Measurements from ENCODE around the gene GPR15LG.

Gene GPR15LG

DNA sequence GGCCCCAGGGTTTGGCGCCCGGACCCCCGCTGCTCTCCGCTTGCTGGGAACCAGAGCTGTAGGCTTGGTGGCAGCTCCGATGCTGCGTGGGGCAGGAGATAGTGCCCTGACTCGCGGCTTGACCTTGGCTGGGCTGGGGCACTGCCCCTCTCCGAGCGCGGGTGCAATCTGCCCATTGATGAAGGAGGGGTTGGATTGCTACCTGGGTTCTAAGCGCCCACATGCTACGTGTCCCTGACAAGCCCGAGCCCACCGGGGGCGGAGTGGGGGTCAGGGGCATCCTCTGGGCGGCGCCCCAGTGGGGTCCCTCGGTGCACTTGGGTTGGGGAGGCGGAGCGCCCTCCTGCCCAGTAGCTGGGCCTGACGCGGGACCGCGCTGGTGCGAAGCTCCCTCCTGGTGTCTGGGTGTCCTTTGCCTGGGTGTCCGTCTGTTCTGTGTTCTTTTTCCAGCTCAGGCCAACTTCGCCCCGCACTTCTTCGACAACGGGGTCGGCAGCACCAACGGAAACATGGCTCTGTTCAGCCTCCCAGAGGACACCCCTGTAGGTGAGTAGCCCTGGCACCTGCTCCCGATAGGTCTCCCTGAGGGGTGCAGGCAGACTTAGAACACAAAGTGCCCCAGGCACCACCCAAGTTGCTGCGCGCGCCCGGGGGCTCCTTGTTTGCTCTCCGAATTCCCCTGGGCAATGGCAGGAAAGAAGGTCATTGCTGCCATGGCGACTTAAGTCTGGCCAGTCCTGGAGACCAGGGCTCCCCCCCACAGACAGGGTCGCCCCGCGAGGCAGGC is 21.6 kb downstream of the GPR15LG start:
- no peak for TF ChIP-seq ZFX (IDR thresholded peaks at IDR 0.05)
- TF ChIP-seq, protein P1, sequence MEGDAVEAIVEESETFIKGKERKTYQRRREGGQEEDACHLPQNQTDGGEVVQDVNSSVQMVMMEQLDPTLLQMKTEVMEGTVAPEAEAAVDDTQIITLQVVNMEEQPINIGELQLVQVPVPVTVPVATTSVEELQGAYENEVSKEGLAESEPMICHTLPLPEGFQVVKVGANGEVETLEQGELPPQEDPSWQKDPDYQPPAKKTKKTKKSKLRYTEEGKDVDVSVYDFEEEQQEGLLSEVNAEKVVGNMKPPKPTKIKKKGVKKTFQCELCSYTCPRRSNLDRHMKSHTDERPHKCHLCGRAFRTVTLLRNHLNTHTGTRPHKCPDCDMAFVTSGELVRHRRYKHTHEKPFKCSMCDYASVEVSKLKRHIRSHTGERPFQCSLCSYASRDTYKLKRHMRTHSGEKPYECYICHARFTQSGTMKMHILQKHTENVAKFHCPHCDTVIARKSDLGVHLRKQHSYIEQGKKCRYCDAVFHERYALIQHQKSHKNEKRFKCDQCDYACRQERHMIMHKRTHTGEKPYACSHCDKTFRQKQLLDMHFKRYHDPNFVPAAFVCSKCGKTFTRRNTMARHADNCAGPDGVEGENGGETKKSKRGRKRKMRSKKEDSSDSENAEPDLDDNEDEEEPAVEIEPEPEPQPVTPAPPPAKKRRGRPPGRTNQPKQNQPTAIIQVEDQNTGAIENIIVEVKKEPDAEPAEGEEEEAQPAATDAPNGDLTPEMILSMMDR (conservative IDR thresholded peaks at IDR 0.05) = no peak
- no peak overlapping the region for H3K27ac ChIP-seq

DNA sequence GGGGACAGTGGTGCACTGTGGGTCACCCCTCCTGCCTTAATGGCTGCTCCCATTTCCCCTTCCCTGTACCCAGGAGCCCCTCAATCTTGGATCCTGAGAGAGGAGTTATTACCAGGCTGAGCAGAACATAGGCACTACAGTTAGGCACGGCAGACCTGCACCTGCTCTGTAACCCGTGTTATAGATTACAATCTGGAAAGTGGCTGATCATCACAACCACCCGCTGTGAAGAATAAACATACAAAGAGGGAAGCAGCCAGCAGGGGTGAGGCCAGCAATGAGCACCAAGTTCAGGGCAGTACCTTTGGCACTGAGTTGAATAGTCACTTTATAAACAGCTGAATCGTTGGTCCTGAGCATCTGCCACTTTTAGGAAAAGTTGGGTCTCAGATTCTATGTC is 22.5 kb downstream of the GPR15LG start:
- TF ChIP-seq ZFX (IDR thresholded peaks at IDR 0.05) = no peak
- TF ChIP-seq, protein P1 (conservative IDR thresholded peaks at IDR 0.05) = no peak
- no peak overlapping the region for H3K27ac ChIP-seq

DNA sequence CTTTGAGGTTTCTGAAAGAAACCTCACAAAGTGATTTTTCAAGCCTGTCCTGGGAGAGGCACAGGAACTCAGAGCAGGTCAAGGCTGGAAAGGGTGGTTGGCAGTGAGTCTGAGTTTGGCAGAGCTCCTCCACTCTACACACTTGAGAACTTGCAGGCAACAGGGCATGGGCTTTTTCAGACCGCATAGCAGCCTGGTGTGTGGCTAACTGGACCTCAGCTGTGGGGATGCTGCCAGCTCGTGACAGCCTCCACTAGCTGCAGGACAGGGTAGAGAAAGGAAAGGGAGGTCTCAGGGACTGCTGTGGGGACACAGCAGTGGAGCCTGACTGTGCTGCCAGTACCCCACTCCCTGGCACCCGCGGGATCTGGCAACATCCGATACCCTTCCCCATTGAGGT is 23.3 kb downstream of the GPR15LG start:
- TF ChIP-seq, protein P1 (conservative IDR thresholded peaks at IDR 0.05) = no peak
- no peak for TF ChIP-seq ZFX (IDR thresholded peaks at IDR 0.05)
- H3K27ac ChIP-seq = no peak overlapping the region

DNA sequence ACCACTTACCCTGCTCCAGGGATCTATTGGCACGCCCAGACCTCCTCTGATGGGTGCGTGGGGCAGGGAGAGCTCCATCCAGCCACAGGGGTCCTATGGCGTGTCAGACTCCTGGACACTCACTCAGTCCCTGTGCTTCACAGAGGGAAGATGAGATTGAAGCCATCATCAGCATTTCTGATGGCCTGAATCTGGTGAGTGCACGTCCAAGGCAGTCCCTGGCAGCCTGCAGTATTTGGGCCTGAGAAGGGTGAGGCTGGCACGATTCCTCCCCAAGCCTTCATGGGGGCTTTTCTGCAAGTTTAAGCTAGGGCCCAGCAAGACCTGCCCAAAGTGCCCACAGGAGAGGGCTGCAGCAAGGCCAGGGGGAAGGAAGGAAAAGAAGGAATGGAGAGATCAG is 24.0 kb downstream of the GPR15LG start:
- TF ChIP-seq, protein P1 (conservative IDR thresholded peaks at IDR 0.05) = no peak
- no peak for TF ChIP-seq ZFX (IDR thresholded peaks at IDR 0.05)
- no peak overlapping the region for H3K27ac ChIP-seq

DNA sequence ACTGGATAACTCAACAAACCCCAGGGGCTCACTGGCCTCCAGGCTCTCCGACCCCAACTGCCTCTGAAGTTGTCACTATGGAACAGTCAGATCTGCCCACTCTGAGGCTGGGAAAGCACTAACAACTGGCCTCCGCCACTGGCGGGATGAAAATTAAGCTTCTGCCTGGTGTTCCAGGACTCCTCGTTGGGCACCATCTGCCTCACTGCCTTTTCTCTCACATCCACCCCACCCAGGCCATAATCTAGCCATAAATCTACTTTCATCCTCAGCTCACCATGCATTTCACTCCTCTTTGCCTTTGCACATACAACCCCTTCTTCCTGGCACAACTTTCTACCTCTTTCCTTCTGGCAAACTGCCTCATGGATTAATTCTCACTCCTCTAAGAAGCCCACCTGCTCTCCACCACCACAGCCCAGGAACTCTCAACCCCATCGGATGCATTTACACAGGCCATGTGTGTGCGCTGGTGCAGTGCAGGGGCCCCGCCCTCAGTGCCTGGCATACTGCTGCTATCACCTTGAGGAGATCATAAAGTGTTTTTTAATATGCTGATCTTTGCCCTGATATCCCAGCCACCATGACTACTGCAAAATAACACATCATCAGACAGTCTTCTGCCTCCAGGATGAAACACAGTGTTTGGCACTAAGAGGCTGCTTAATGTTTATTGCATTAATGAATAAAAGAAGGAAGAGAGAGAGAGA is 24.8 kb downstream of the GPR15LG start:
- H3K27ac ChIP-seq = no peak overlapping the region
- TF ChIP-seq, protein P1 (conservative IDR thresholded peaks at IDR 0.05) = no peak
- no peak for TF ChIP-seq ZFX (IDR thresholded peaks at IDR 0.05)

DNA sequence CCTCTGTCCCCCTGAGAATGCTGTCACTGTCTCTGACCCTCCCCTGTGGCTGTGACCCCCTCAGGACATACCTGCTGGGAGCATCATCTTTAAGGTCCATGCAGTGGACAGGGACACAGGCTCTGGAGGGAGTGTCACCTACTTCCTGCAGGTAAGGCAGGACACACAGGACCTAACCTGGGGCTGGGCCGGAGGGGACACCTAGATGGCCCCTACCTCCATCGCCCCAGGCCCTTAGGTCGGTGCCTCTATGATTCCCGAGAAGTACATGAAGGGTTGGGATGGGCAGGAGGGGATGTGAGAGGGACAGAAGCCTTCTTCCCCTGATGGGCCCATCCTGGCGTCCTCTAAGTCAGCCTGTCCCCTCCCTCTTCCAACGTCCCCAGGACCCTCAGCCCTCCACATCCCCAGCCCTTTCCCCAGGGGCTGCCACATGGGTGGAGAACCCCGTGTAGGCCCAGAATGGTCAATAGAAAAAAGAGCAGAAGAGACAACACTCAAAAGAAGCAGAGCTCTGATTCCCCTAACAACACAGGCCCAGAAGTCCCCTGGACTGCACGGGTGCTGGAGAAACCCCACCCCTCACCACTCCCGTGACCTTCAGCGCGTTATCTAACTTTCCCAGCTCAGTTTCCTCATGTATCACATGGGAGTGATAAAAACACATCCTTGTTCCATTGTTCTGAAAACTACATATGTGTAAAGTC is 27.1 kb downstream of the GPR15LG start:
- H3K27ac ChIP-seq = no peak overlapping the region
- TF ChIP-seq ZFX (IDR thresholded peaks at IDR 0.05) = no peak
- TF ChIP-seq, protein P1 (conservative IDR thresholded peaks at IDR 0.05) = no peak

DNA sequence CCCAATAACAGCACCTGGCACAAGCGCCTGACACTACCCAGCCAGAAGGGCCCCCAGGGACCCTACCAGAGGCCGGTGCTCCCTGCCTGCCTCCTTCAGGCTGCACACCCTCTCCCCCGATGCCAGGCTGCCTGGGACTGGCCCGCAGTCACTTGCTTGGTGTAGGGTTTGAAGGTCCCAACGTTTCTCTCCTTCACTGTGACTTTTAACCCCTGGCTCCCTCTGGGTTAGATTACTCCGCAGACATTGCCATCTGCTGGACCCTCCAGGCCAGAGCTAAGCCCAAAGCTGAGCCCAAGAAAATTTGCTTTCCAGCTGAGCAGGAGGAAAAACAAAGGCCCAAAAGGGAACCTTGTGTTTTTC is 27.6 kb downstream of the GPR15LG start:
- no peak for TF ChIP-seq ZFX (IDR thresholded peaks at IDR 0.05)
- TF ChIP-seq, protein P1 (conservative IDR thresholded peaks at IDR 0.05) = no peak
- H3K27ac ChIP-seq = no peak overlapping the region
